Esophagus (tissue), 2 donors: ENCODE measurements around the gene ZSWIM8. TPM values are rescaled to one million over a fixed set of nuclear protein-coding genes. Genes with fewer than 3 reads are reported as not detected.

Experiments used
- H3K27ac ChIP-seq, 2 donors: one replicate each; pipeline ENCODE4 v1.5.1; 2013; ENCODE audit warnings: low read depth in 2 of 2, mild to moderate bottlenecking in 2 of 2, inconsistent platforms in 1 of 2, low read length in 1 of 2, moderate library complexity in 1 of 2
- H3K27me3 ChIP-seq, 2 donors: one replicate each; pipeline ENCODE4 v1.6.1; 2013; ENCODE audit warnings: low read length in 2 of 2, control low read depth in 1 of 2, mild to moderate bottlenecking in 1 of 2; ENCODE audit not compliant: insufficient read depth in 2 of 2, control insufficient read depth in 1 of 2
- H3K36me3 ChIP-seq, 2 donors: one replicate each; pipeline ENCODE4 v1.6.1; 2013; ENCODE audit warnings: low read length in 1 of 2; ENCODE audit not compliant: control insufficient read depth in 2 of 2, insufficient read depth in 2 of 2
- H3K4me1 ChIP-seq, 2 donors: one replicate each; pipeline ENCODE4 v1.6.1; 2013; ENCODE audit warnings: low read length in 1 of 2; ENCODE audit not compliant: control insufficient read depth in 2 of 2, insufficient read depth in 2 of 2
- H3K4me3 ChIP-seq, 2 donors: one replicate each; pipeline ENCODE4 v1.5.1; 2013; ENCODE audit warnings: low read length in 2 of 2, mild to moderate bottlenecking in 2 of 2, low read depth in 1 of 2, moderate library complexity in 1 of 2
- H3K9me3 ChIP-seq, 2 donors: one replicate each; pipeline ENCODE4 v1.6.1; 2013; ENCODE audit warnings: mild to moderate bottlenecking in 2 of 2, low read depth in 1 of 2, low read length in 1 of 2, moderate library complexity in 1 of 2; ENCODE audit not compliant: control insufficient read depth in 2 of 2, insufficient read depth in 1 of 2
- WGBS, 2 donors: extraction: QIAGEN DNeasy Blood & Tissue Kit; methylation state at CpG; one replicate each; pipeline ENCODE4 v1.1.7; 2013; 5-methylcytosine and 5-hydroxymethylcytosine counted together
- polyA plus RNA-seq, 2 donors: library from polyadenylated mRNA; stranded (reverse); fragments of 200-250 nt; gene quantifications; one replicate each; pipeline ENCODE4 v1.2.3, GENCODE V29; 2013
- donor health status: healthy with polysubstance abuse.
- donor health status: Bipolar disorder and iron deficiency.

The ZSWIM8 gene
- polyA plus RNA-seq, 2 donors = 109 to 156 TPM

- Histone ChIP-seq H3K27ac (peak overlapping the region in 1 of 2 donors; percentile 24), H3K4me3 (no peak overlapping the region), H3K9me3 (no peaks in the 10 kb centered on the region), H3K4me1 (peaks cover 0 to 3% of the 10 kb centered on the region in 2 donors), H3K27me3 (no peaks in the 10 kb centered on the region), H3K36me3 (peaks cover 13 to 41% of the 10 kb centered on the region in 2 donors)
- WGBS, 2 donors = 86 to 90% methylated on average over 3 of the region's 3 CpGs
Measured at GRCh38 chr10:73838008-73838567, 52.7 kb downstream of the ZSWIM8 start.

DNA sequence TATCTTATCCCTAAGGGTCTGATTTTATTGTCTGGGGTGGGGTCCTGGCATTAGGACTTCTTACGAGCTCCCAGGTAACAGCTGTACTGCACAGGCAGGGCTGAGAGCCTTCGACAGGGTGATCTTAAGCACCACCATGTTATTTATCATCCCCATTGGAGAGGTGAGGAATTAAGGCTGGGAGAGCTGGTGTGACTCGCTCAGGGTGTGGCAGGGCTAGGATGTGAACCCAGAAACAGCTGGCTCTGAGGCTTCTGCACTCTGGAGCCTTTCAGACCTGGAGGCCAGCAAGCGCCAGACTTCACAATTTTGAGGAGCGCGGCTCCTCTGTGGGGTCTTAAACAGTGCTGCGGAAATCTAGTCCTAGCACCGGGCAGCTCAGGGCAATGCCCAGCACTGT is 53.4 kb downstream of the ZSWIM8 start:
- H3K36me3 ChIP-seq = peaks cover 13 to 48% of the 10 kb centered on the region in 2 donors
- H3K9me3 ChIP-seq = no peaks in the 10 kb centered on the region
- H3K27ac ChIP-seq = peak overlapping the region in 1 of 2 donors; percentile 16
- no peak overlapping the region for H3K4me3 ChIP-seq
- H3K27me3 ChIP-seq = no peaks in the 10 kb centered on the region
- H3K4me1 ChIP-seq = peaks cover 0 to 3% of the 10 kb centered on the region in 2 donors
- WGBS, 2 donors = 86 to 93% methylated on average over 8 of the region's 8 CpGs

GRCh38 chr10:73839276-73839966 is 54.0 kb downstream of the ZSWIM8 start:
- H3K36me3 ChIP-seq = peaks cover 13 to 48% of the 10 kb centered on the region in 2 donors
- no peaks in the 10 kb centered on the region for H3K27me3 ChIP-seq
- H3K4me1 ChIP-seq = peaks cover 0 to 3% of the 10 kb centered on the region in 2 donors
- no peaks in the 10 kb centered on the region for H3K9me3 ChIP-seq
- no peak overlapping the region for H3K27ac ChIP-seq
- H3K4me3 ChIP-seq = no peak overlapping the region
- WGBS, 2 donors = 93 to 96% methylated on average over 39 to 40 of the region's 40 CpGs

GRCh38 chr10:73840056-73840402 is 54.6 kb downstream of the ZSWIM8 start:
- H3K36me3 ChIP-seq = peaks cover 13 to 48% of the 10 kb centered on the region in 2 donors
- no peaks in the 10 kb centered on the region for H3K27me3 ChIP-seq
- peaks cover 0 to 3% of the 10 kb centered on the region in 2 donors for H3K4me1 ChIP-seq
- WGBS, 2 donors = 96 to 98% methylated on average over 4 of the region's 4 CpGs
- no peak overlapping the region for H3K4me3 ChIP-seq
- no peak overlapping the region for H3K27ac ChIP-seq
- no peaks in the 10 kb centered on the region for H3K9me3 ChIP-seq

GRCh38 chr10:73840403-73841060 is 55.1 kb downstream of the ZSWIM8 start:
- H3K27me3 ChIP-seq = no peaks in the 10 kb centered on the region

GRCh38 chr10:73841061-73841421 is 55.6 kb downstream of the ZSWIM8 start:
- H3K27ac ChIP-seq = no peak overlapping the region
- H3K4me1 ChIP-seq = peaks cover 0 to 3% of the 10 kb centered on the region in 2 donors
- H3K27me3 ChIP-seq = no peaks in the 10 kb centered on the region
- H3K36me3 ChIP-seq = peaks cover 13 to 48% of the 10 kb centered on the region in 2 donors
- WGBS, 2 donors = 93 to 94% methylated on average over 9 of the region's 9 CpGs
- H3K9me3 ChIP-seq = no peaks in the 10 kb centered on the region
- no peak overlapping the region for H3K4me3 ChIP-seq

More at GRCh38 chr10:73840403-73841060, 55.1 kb downstream of the ZSWIM8 start:
- Histone ChIP-seq H3K36me3 (peaks cover 13 to 48% of the 10 kb centered on the region in 2 donors), H3K9me3 (no peaks in the 10 kb centered on the region), H3K27ac (no peak overlapping the region), H3K4me3 (no peak overlapping the region), H3K4me1 (peaks cover 0 to 3% of the 10 kb centered on the region in 2 donors)
- 89 to 92% methylated on average over 13 of the region's 13 CpGs for WGBS, 2 donors

- 83 to 84% methylated on average over 9 of the region's 9 CpGs for WGBS, 2 donors
- Histone ChIP-seq H3K9me3 (no peaks in the 10 kb centered on the region), H3K27ac (no peak overlapping the region), H3K36me3 (peaks cover 13 to 47% of the 10 kb centered on the region in 2 donors), H3K27me3 (no peaks in the 10 kb centered on the region), H3K4me3 (no peak overlapping the region), H3K4me1 (peaks cover 0 to under 1% of the 10 kb centered on the region in 2 donors)
Measured at GRCh38 chr10:73841526-73842285, 56.3 kb downstream of the ZSWIM8 start.

DNA sequence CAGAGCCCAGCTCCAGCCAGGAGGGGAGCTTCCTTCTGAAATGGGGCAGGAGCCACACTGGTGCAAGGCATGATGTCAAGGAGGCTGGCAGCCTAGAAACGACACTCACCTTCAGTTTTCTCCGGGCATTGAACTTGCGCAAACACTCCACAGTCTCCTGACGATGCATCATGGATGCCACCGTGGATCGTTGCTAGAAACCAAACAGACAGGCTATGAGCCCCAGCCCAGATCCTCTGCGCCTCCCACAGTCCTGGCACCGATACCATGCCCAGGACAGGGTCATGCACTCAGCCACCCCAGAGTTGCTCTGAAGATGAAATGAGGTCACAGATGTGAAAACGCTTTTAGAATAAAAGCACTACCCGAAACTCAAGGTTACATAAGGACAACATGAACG is 56.9 kb downstream of the ZSWIM8 start:
- WGBS, 2 donors = 84 to 89% methylated on average over 11 of the region's 11 CpGs
- Histone ChIP-seq H3K4me3 (no peak overlapping the region), H3K4me1 (no peaks in the 10 kb centered on the region), H3K9me3 (no peaks in the 10 kb centered on the region), H3K36me3 (peaks cover 13 to 50% of the 10 kb centered on the region in 2 donors), H3K27ac (no peak overlapping the region), H3K27me3 (no peaks in the 10 kb centered on the region)

DNA sequence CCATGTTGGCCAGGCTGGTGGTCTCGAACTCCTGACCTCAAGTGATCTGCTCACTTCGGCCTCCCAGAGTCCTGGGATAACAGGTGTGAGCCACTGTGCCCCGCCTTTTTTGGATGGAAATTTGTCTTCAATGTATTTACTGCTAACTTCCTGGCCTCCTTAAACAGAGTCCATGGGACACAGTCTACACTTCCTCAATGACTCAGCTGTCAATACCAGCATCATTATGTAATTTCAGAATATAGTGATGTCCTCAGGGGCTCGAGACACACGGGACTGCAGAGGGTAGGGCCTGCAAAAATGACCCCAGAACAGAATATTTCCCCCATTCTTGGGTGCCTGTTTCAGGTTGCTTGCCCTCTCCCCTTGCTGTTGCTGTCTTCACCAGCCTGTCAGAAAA is 57.9 kb downstream of the ZSWIM8 start:
- Histone ChIP-seq H3K27ac (no peak overlapping the region), H3K36me3 (peaks cover 8 to 52% of the 10 kb centered on the region in 2 donors), H3K4me1 (no peaks in the 10 kb centered on the region), H3K9me3 (no peaks in the 10 kb centered on the region), H3K27me3 (no peaks in the 10 kb centered on the region), H3K4me3 (no peak overlapping the region)
- WGBS, 2 donors = 83 to 84% methylated on average over 5 of the region's 5 CpGs
